Raji (cell line): ENCODE measurements around the gene GABBR1.

Experiments
- POLR2A ChIP-seq: IDR thresholded peaks from 2 replicates; pipeline ENCODE4 v1.6.1; 2011; ENCODE audit warnings: low read depth, low read length, control low read depth; ENCODE audit not compliant: insufficient read depth

The GABBR1 gene

DNA sequence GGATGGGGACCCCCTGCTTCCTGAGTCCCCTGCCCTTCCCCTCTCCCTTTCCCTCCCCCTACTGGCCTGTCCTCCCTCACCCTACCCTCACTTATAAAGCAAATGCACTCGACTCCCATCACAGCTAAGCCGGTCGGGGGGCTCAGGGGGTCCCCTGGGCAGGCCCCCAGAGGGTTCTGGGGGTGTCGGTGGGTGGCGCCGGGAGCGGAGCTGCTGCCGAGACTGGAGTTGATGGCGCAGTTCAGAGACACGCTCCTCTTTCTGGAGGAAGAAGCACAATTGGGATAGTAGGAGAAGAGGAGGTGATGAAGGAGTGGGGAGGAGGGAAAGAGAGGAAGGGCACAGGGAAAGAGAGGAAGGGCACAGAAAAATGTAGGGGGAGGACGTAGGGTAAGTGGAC is 29.5 kb downstream of the GABBR1 start:
- no peak for TF ChIP-seq POLR2A

DNA sequence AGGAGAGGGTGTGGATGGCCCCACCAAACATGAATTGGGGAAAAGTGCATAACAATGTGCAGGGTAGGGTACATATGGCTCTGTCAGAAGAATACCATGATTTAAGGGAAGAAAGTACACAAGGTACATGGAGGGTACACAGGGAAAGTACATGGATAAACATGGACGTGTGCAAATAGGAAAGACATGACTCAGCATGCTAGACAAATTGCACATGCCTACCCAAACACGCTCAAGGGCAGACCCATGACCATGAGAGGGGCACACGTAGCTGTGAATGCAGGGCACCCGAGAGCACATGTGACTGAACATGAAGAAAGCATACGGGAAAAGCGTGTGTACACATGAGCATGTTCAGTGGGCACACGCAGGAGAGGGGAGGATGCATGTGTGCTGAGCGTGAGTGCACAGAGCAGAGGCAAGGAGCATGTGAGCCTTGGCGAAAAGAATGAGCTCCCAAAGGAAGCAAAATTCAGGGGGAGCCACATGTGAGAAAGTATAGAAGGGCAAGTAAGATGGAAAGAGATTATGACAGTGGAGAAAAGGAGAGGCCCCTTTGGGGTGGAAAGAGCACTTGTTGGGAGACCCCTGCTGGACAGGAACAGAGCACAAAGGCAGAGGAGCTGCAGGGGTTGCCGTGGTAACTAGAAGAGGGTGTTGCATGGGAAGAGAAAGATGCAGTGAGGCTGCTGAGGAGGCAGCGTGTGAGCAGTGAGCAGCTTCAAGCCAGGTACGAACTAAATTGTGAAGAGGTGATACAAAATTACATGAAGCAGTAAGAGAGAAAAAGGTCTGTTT is 30.2 kb downstream of the GABBR1 start:
- no peak for TF ChIP-seq POLR2A

DNA sequence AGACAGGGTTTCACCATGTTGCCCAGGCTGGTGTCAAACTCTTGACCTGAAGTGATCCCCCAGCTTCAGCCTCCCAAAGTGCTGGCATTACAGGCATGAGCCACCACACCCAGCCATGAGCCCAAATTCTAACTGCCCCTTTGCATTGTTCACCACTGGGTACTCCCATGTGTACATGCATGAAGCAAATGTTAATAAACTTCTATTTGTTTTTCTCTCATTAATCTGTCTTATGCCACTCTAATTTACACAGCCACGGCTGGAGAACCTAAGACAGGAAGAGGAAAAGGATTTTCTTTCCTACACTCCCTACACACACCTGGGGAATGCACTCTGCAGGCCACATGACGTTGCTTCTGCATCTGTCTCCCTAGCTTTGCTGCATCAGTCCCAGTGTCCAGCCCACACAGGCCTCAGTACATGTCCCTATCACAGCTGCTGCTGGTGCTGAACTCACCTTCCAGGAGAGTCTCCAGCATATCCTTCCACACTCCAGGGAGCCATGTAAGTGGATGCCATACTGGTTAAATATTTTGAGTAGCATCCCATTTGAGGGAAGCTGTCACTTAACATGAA is 34.7 kb downstream of the GABBR1 start:
- no peak for TF ChIP-seq POLR2A

DNA sequence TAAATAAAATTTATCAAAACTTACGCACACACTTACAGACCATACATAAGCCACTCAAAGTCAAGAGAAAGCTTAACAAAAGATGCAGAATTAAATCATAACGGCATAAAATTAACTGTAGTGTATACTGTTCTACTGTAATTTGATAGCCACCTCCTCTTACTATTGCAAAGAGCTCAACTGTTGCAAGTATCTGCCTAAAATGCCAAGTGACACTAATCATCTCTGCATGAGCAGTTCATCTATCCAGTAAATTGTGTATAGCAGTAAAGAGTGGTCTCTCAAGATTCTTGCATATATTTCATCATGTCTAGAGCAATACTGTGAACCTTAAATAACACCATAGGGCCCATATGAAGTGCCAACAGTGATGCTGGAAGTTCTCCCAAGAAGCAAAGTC is 35.8 kb downstream of the GABBR1 start:
- TF ChIP-seq POLR2A = no peak

DNA sequence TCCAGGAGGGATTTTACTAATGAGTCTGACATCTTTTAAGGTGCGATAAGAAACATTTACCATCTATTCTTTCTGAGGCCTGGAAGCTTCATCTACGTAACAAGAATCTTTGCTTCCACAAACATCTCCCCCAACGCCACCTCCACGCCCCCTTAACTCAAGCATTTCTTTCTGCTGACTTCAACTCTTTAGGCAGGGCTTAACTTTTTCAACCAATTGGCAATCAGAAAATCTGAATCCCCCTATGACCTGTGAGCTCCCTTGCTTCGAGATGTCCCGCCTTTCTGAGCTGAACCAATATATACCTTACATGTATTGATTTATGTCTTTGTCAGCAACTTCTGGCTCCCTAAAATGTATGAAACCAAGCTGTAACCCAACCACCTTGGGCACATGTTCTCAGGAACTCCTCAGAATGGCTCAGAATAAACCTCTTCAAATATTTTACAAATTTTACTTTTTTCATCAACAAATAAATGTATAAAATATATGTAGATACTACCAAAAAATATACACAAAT is 36.5 kb downstream of the GABBR1 start:
- no peak for TF ChIP-seq POLR2A

DNA sequence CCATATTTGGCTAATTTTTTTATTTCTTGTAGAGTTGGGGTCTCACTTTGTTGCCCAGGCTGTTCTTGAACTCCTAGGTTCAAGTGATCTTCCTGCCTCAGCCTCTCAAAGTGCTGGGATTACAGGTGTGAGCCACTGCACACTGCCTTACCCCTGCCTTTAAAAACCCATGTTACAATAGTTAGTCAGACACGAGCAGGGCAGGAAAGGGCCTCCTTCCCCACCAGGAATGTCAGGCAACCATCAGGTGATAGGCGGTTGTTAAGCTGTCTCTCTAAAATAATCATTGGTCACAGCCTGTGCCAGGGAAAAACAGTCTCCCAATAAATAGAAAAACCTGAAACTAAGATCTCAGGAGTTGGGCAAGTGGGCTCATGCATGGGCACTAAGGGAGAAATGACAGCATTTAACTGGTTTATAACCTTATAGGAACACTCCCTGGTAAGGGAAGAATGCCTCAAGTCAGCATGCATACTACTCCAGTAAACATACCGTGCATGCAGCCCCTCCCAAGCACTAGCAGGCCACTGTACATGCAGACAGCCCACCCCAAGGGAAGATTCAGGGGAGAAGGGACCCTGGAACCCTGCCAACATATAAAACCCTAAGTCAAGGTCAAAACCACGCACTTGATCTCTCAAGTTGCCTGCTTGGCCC is 39.7 kb downstream of the GABBR1 start:
- TF ChIP-seq POLR2A = no peak

DNA sequence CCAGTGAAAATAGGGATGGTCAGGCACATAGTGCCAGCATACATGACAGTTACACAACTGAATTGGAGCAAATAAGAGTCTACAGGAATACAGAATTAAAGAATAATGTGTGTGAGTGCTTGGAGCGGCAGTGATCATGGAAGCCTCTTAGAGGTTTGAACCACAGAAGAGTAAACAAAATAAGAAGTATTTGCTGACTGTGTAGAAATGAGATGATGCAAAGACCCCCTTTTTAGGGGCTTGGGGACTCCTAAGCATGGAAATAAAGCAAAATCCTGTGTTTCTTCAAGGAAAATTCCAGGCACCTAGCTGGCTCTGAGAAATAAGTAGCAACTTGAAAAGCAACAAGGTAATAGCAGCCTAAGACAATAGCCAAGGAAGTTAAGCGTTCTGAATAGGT is 41.3 kb downstream of the GABBR1 start:
- TF ChIP-seq POLR2A = no peak

DNA sequence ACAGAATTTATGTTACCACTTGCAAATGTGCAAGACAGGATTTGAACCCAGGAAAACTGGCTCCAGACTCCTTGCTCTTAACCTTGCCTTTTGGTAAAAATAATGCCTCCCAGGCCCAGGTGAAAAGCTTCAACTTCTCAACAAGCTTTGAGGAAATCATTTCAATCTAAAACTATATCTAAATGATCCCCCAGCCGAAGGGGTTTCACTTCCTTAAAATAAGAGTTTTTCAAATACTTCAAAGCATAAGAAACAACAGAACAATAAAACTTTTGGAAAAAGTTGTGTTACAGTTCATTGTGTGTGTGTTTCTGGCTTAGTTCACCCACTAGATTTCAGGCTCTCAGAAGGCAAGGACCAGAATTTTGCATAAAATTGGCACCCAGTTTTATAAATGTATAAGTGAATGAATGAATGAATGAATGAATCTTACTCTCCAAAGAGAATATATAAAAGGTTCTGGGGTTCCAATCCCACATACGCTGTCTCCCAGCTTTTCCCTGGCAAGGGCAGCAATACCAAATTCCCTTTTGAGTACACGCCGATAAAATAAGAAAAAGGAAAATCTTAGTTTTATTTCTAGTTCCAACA is 42.7 kb downstream of the GABBR1 start:
- no peak for TF ChIP-seq POLR2A

DNA sequence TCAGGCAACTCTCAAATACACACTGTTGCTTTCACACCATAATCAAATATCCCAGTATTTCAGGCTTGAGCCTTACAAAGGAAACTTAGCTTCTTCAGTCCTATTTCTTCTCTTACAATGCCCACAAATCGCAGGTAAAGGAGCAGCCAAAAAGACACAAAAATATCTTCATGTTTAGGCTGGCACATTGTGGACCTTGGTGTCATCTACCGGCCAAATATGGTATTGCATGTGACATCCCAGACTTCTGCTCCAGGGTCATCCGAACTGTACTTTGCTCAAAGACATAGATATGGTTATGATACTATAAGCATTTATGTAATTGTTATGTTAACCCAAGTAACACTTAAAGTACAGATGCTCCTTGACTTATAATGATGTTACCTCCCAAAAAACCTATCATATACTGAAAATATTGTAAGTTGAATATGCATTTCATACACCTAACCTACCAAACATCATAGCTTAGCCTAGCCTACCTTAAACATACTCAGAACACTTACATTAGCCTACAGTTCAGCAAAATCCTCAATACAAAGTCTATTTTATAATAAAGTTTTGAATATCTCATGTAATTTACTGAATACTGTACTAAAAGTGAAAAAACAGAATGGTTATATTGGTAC is 43.4 kb downstream of the GABBR1 start:
- no peak for TF ChIP-seq POLR2A

DNA sequence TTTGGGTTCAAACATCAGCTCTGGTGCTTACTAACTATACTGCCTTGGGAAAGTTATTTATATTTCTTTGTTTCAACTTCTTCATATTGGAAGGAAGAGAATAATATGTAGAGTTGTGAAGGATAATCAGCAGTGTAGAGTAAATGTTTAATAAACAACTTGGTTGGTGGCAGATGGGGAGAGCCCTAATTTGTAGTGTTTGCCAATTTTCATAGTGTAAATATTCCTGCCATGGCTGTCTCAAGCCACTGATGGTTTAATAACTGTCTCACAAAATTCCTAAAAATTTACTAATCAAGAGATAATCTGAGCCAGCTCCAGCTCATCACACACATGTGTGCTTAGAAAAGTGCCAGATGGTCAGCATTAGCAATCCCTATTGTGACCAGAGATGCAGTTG is 48.2 kb downstream of the GABBR1 start, which contains the start of gene OR2H2:
TSS of gene OR2H2 (plus strand) at position 301 of the 400 bp plus-strand sequence. CDS start 2,824 bp downstream, outside the sequence.
- TF ChIP-seq POLR2A = no peak

DNA sequence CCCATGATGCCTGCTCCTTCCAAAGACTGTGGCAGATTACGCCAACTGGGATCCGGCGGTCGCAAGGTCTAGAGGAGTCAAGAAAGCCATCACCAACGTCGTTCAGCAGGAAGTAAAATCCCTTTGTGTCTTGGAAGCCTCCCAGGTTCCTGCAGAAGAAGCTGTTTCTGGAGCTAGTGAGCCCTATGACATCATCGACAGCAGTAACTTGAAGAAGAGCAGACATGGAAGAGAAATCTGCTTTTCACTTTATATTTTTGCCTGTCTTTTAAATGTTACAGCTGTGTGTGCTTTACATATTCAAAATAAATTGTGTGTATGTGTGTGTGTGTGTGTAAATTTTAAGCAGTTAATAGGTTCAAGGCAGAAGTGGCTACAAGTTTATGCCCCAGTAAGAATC is 55.4 kb downstream of the GABBR1 start:
- TF ChIP-seq POLR2A = no peak

DNA sequence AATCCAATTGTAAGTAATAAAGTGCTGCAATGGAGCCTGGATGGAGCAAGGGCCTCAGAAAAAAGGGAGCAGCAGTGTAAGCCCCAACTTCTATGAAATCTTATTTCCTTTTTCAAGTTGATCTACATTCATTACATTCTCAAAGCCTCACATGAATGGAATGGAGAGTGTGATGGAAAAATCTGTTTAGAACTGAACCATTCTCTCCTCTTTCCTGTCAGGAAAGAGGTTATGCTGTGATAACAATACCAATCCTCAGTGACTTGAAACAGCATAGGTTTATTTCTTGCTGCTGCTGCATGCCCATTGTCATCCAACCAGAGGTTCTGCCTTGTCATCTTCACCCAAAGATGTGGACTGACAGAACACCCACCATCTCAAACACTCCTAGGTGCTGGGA is 56.9 kb downstream of the GABBR1 start:
- no peak for TF ChIP-seq POLR2A

DNA sequence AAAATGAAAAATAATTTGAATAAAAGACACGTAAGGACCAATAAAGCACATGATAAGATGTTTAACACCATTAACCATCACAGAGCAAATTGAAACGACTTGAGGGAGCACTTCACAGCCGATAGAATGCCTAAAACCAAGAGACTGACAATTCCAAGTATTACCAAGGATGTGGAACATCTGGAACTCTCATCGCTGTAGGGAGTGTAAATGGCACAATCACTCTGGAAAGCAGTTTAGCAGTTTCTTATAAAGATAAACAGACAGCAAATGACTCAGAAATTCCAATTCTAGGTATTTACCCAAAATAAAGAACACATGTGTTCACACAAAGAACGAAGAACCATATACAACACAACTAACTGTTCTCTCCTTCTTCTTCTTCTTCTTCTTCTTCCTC is 65.0 kb downstream of the GABBR1 start:
- TF ChIP-seq POLR2A = no peak

DNA sequence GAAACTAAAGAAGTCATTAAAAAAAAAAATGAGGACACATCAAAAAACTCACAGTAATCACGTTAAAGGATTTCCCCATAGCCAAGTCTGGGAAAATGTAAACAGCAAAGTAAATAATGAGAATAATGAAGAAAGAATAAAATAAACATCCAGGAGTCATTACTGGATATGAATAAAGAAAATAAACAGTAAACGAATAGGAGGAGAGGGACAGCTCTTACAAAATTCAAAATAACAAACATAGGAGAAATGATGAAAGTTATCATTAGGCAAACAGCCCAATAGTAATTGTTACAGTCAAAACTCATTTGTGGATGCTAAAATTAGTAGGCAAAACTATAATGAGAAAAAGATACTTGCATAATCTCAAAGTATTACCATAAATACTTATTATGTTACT is 65.4 kb downstream of the GABBR1 start:
- no peak for TF ChIP-seq POLR2A

DNA sequence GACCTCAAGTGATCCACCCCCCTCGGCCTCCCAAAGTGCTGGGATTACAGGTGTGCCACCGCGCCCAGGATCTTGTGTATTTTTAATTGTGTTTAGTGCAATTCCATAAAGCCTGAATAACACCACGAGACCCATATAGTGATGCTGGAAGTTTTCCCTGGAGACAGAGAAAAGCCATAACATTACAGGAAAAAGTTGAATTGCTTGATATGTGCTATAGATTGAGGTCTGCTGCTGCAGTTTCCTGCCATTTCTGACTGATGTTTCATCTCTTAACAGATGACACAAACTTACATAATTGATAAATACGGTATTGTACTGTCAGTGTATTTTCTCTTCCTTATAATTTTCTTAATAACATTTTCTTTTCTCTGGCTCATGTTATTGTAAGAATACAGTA is 66.1 kb downstream of the GABBR1 start:
- TF ChIP-seq POLR2A = no peak
